CD4-positive, alpha-beta memory T cell (primary cell): Measurements from ENCODE around the gene MTREX. TPM values are rescaled to one million over a fixed set of nuclear protein-coding genes. Genes with fewer than 3 reads are reported as not detected.

Experiments
- CTCF ChIA-PET: fragments of 350-600 bp; sonication (Branson Sonifier 250); formaldehyde crosslinking; loops from one replicate; lab custom pipeline; 2021; ENCODE audit warnings: inconsistent platforms; ENCODE audit not compliant: partially characterized antibody; lab: Charles Lee
- POLR2A ChIA-PET: fragments of 350-600 bp; sonication (Branson Sonifier 250); formaldehyde crosslinking; loops from one replicate; lab custom pipeline; 2021; ENCODE audit not compliant: partially characterized antibody; lab: Charles Lee
- DNase-seq, 5 donors: peaks; one replicate each; pipeline versions ENCODE4 v3.0.0 to v3.0.0-alpha.2; 2020 to 2022; ENCODE audit warnings: mixed read lengths in 1 of 5
- H3K27ac ChIP-seq: one replicate; pipeline ENCODE4 v1.7.0; 2013; ENCODE audit warnings: low read depth, low read length
- H3K27me3 ChIP-seq: 2 replicates; pipeline ENCODE4 v1.7.0; 2013; ENCODE audit warnings: mild to moderate bottlenecking, low read length, moderate library complexity; ENCODE audit not compliant: insufficient read depth
- H3K36me3 ChIP-seq: 2 replicates; pipeline ENCODE4 v1.7.0; 2013; ENCODE audit warnings: mild to moderate bottlenecking, low read length, moderate library complexity; ENCODE audit not compliant: insufficient read depth
- H3K4me1 ChIP-seq: 2 replicates; pipeline ENCODE4 v1.7.0; 2013; ENCODE audit warnings: mild to moderate bottlenecking, low read length, moderate library complexity; ENCODE audit not compliant: insufficient read depth
- H3K4me3 ChIP-seq, 2 donors: one replicate each; pipeline ENCODE4 v1.7.0; 2013; ENCODE audit warnings: low read length in 2 of 2, mild to moderate bottlenecking in 1 of 2
- H3K9me3 ChIP-seq, 2 donors: one replicate each; pipeline ENCODE4 v1.7.0; 2013; ENCODE audit warnings: low read length in 2 of 2, control low read depth in 1 of 2; ENCODE audit not compliant: control insufficient read depth in 1 of 2
- H3K27ac Mint-ChIP-seq, 7 donors: one replicate each; pipeline ENCODE4 v1.8.0; 2020 to 2021; ENCODE audit warnings: mixed read lengths in 7 of 7, mild to moderate bottlenecking in 6 of 7, inconsistent platforms in 3 of 7, moderate library complexity in 3 of 7
- H3K27me3 Mint-ChIP-seq, 2 donors: one replicate each; pipeline ENCODE4 v1.8.0; 2020 to 2021; ENCODE audit warnings: mixed read lengths in 2 of 2
- H3K36me3 Mint-ChIP-seq, 2 donors: one replicate each; pipeline ENCODE4 v1.8.0; 2020 to 2021; ENCODE audit warnings: mixed read lengths in 2 of 2, inconsistent platforms in 1 of 2, mild to moderate bottlenecking in 1 of 2
- H3K4me1 Mint-ChIP-seq, 4 donors: one replicate each; pipeline ENCODE4 v1.8.0; 2020 to 2021; ENCODE audit warnings: mixed read lengths in 4 of 4, mild to moderate bottlenecking in 1 of 4
- H3K4me3 Mint-ChIP-seq, 8 donors: one replicate each; pipeline ENCODE4 v1.8.0; 2020 to 2021; ENCODE audit warnings: mixed read lengths in 8 of 8, mild to moderate bottlenecking in 7 of 8, moderate library complexity in 6 of 8, inconsistent platforms in 3 of 8
- H3K9me3 Mint-ChIP-seq, 8 donors: one replicate each; pipeline ENCODE4 v1.8.0; 2020 to 2021; ENCODE audit warnings: mixed read lengths in 8 of 8, mild to moderate bottlenecking in 5 of 8, inconsistent platforms in 3 of 8, moderate library complexity in 1 of 8
- intact Hi-C: fragments of 100-400 bp; cut with micrococcal nuclease; formaldehyde crosslinking; loops from one replicate; pipeline ENCODE4 v1.15.1; 2023
- polyA plus RNA-seq, 2 donors: library from polyadenylated mRNA; unstranded; fragments of 300-500 nt; fragmentation: Illumina TruSeq; gene quantifications; one replicate each; pipeline ENCODE4 v1.2.3, GENCODE V29; 2021
- total RNA-seq, 2 experiments: library from RNA; stranded (reverse); gene quantifications; one replicate each; pipeline ENCODE4 v1.2.3, GENCODE V29; 2021

The MTREX gene
- total and polyA plus RNA-seq, 4 experiments from 2014 or later, result 28.8 to 82.2 (median 55.4) TPM

DNA sequence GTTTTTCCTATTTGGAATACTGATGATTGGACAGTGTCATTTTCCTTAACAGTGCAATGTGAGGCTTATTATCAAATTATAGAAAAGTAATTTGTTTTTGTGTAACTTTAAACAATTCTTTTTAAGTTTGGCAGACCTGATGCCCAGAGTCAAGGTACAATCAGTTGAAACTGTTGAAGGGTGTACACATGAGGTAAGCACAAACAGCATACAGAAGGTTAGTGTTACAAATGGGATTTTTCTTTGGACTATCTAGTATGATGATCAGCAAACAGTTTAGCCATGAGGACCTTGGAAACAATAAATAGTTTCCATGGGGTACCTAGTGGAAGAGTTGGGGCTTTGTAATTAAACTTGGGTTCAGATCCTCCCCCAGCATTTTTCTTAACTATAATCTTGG lies 16.2 kb downstream of the MTREX start:
- H3K27ac ChIP-seq, result no peak overlapping the region
- no peak overlapping the region for H3K4me3 ChIP-seq
- Mint-ChIP-seq H3K4me1 (peaks cover 24 to 30% (median 24%) of the 10 kb centered on the region in 4 donors), H3K36me3 (peaks cover 22 to 34% of the 10 kb centered on the region in 2 donors), H3K27me3 (no peaks in the 10 kb centered on the region), H3K27ac (no peak overlapping the region), H3K9me3 (no peaks in the 10 kb centered on the region), H3K4me3 (no peak overlapping the region)
- POLR2A ChIA-PET, result interaction anchor here (0.9 kb wide), 1 partner anchor 16 kb away, joined by 4 read pairs; the partner anchor contains the start of genes DHX29 and MTREX
- intact Hi-C loops, result no loop called here
- peaks cover 14% of the 10 kb centered on the region for H3K4me1 ChIP-seq
- DNase-seq, result no peak
- CTCF ChIA-PET, result interaction anchor here (0.8 to 1.1 kb wide), 2 partner anchors 13 to 368 kb away, joined by 3 read pairs; no protein-coding TSS in a partner anchor
- H3K27me3 ChIP-seq, result no peaks in the 10 kb centered on the region
- no peaks in the 10 kb centered on the region for H3K9me3 ChIP-seq
- H3K36me3 ChIP-seq, result peaks cover 4% of the 10 kb centered on the region

DNA sequence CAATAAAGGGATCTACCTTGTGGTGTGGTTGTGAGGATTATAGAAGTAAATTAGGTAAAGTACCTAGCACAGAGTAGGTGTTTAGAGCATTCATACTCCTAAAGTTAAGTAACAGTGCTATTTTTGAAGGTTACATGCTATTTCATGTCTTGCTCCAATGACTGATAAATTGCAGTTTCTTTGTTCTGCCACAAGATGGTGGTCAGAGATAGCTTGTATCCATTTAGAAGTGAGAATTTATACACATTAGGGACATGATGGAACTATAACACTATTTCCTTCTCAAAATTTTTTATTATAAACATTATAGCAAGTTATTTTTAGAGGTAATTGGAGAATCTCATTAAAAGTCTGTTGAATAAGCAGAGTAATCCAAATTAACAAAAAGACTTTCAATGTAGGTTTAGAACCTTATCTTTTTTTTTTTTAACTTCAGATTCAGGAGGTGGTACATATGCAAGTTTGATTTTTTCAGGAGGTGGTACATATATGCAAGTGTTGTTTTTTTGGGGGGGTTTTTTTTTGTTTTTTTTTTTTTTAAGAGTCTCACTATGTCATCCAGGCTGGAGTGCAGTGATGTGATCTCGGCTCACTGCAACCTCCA lies 17.1 kb downstream of the MTREX start:
- Mint-ChIP-seq H3K4me1 (peaks cover 19 to 36% (median 23%) of the 10 kb centered on the region in 4 donors), H3K9me3 (no peaks in the 10 kb centered on the region), H3K27ac (no peak overlapping the region), H3K27me3 (no peaks in the 10 kb centered on the region), H3K36me3 (peaks cover 30 to 42% of the 10 kb centered on the region in 2 donors), H3K4me3 (no peak overlapping the region)
- no peak overlapping the region for H3K4me3 ChIP-seq
- no peaks in the 10 kb centered on the region for H3K9me3 ChIP-seq
- intact Hi-C loops, result loop anchor here (5.0 kb wide), 1 partner anchor 367 kb away; no protein-coding TSS in a partner anchor
- ChIA-PET CTCF (interaction anchor here (1.0 to 1.4 kb wide), 2 partner anchors 17 to 367 kb away, joined by 3 read pairs; partner anchors contain the start of genes DHX29 and MTREX), POLR2A (interaction anchor here (2.3 kb wide), 1 partner anchor 17 kb away, joined by 9 read pairs; the partner anchor contains the start of genes DHX29 and MTREX)
- H3K36me3 ChIP-seq, result peaks cover 10% of the 10 kb centered on the region
- no peaks in the 10 kb centered on the region for H3K27me3 ChIP-seq
- peaks cover 14% of the 10 kb centered on the region for H3K4me1 ChIP-seq
- peak in 4 of 5 donors; percentile 23 to 46 (median 36) for DNase-seq
- H3K27ac ChIP-seq, result no peak overlapping the region

DNA sequence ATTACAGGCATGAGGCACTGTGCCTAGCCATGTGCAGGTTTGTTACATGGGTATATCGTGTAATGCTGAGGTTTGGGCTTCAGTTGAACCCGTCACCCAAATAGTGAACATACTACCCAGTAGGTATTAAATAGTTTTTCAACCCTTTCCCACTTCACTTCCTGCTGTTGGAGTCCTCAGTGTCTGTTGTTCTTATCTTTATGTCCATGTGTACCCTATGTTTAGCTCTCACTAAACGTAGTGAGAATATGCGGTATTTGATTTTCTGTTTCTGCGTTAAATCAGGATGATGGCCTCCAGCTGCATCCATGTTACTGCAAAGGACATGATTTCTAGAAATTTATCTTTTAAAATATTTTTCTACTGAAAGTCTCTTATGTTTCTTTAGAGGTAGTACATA lies 17.8 kb downstream of the MTREX start:
- no peaks in the 10 kb centered on the region for H3K9me3 Mint-ChIP-seq
- intact Hi-C loops, result loop anchor here (5.0 kb wide), 1 partner anchor 367 kb away; no protein-coding TSS in a partner anchor
- no peak for DNase-seq
- no peaks in the 10 kb centered on the region for H3K27me3 ChIP-seq
- H3K36me3 Mint-ChIP-seq, result peaks cover 37 to 47% of the 10 kb centered on the region in 2 donors
- H3K4me1 Mint-ChIP-seq, result peaks cover 21 to 43% (median 26%) of the 10 kb centered on the region in 4 donors
- peaks cover 14% of the 10 kb centered on the region for H3K4me1 ChIP-seq
- H3K27me3 Mint-ChIP-seq, result no peaks in the 10 kb centered on the region
- H3K27ac Mint-ChIP-seq, result no peak overlapping the region
- H3K4me3 ChIP-seq, result no peak overlapping the region
- peaks cover 12% of the 10 kb centered on the region for H3K36me3 ChIP-seq
- H3K9me3 ChIP-seq, result no peaks in the 10 kb centered on the region
- H3K4me3 Mint-ChIP-seq, result no peak overlapping the region
- ChIA-PET CTCF (interaction anchor here (1.4 kb wide), 1 partner anchor 366 kb away, joined by 3 read pairs; no protein-coding TSS in a partner anchor), POLR2A (interaction anchor here (2.3 kb wide), 1 partner anchor 18 kb away, joined by 9 read pairs; the partner anchor contains the start of genes DHX29 and MTREX)
- H3K27ac ChIP-seq, result no peak overlapping the region

DNA sequence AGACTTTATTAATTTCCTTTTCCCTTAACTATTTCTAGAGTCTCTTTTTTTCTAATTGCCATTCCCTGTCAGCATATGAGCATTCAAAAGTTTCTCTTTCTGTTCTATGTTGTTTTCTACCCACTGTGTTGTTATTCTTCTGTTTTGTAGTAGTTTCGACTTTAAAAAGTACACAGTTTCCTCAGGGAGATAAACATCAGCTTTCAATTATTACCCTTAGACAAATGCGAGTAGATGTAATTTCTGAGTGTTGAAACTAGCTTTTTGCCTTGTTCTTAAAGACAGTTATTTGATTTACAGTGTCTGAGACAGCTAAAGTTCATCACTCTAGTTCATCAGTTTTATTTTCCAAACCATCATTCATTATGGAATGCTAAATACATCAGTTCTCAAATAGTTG lies 19.5 kb downstream of the MTREX start:
- peak overlapping the region in 5 of 7 donors; percentile 5 to 88 (median 63) for H3K27ac Mint-ChIP-seq
- H3K27me3 ChIP-seq, result no peaks in the 10 kb centered on the region
- intact Hi-C loops, result loop anchor here (5.0 kb wide), 1 partner anchor 365 kb away; no protein-coding TSS in a partner anchor
- CTCF ChIA-PET, result no interaction called here
- H3K4me1 Mint-ChIP-seq, result peaks cover 23 to 39% (median 26%) of the 10 kb centered on the region in 4 donors
- peak overlapping the region in 2 of 8 donors; percentile 21 to 43 for H3K4me3 Mint-ChIP-seq
- H3K4me1 ChIP-seq, result peaks cover 14% of the 10 kb centered on the region
- peaks cover 17% of the 10 kb centered on the region for H3K36me3 ChIP-seq
- H3K9me3 ChIP-seq, result no peaks in the 10 kb centered on the region
- H3K27ac ChIP-seq, result no peak overlapping the region
- H3K4me3 ChIP-seq, result no peak overlapping the region
- H3K36me3 Mint-ChIP-seq, result peaks cover 48 to 59% of the 10 kb centered on the region in 2 donors
- DNase-seq, result no peak
- H3K9me3 Mint-ChIP-seq, result no peaks in the 10 kb centered on the region
- no peaks in the 10 kb centered on the region for H3K27me3 Mint-ChIP-seq
- POLR2A ChIA-PET, result no interaction called here

DNA sequence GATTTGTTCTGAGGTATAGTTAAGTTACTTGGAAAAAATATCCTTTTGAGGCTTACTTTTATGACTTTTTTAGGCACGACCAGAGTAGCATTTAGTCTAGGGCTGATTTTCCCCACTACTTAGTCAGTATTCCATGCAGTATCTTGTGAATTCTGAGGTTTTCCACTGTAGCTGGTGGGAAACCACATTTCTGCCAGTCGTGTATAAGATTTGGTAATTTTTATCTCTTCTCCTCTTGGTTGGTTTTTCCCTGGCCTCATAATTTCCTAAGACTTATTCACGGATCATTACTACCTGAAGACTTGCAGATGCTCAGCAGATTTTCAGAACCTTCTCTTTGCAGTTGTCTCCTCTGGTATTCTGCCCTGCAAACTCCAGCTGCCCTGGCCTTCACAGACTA lies 23.5 kb downstream of the MTREX start:
- Mint-ChIP-seq H3K4me3 (no peak overlapping the region), H3K4me1 (peaks cover 25 to 42% (median 28%) of the 10 kb centered on the region in 4 donors), H3K36me3 (peaks cover 57 to 67% of the 10 kb centered on the region in 2 donors), H3K9me3 (no peaks in the 10 kb centered on the region), H3K27me3 (no peaks in the 10 kb centered on the region), H3K27ac (peak overlapping the region in 1 of 7 donors; percentile 29)
- Histone ChIP-seq H3K27me3 (no peaks in the 10 kb centered on the region), H3K9me3 (no peaks in the 10 kb centered on the region), H3K36me3 (peaks cover 21% of the 10 kb centered on the region), H3K4me1 (peaks cover 19% of the 10 kb centered on the region), H3K4me3 (no peak overlapping the region), H3K27ac (no peak overlapping the region)
- intact Hi-C loops, result loop anchor here (10.0 kb wide), 1 partner anchor 1233 kb away; no protein-coding TSS in a partner anchor
- ChIA-PET CTCF (no interaction called here), POLR2A (no interaction called here)
- DNase-seq, result no peak

DNA sequence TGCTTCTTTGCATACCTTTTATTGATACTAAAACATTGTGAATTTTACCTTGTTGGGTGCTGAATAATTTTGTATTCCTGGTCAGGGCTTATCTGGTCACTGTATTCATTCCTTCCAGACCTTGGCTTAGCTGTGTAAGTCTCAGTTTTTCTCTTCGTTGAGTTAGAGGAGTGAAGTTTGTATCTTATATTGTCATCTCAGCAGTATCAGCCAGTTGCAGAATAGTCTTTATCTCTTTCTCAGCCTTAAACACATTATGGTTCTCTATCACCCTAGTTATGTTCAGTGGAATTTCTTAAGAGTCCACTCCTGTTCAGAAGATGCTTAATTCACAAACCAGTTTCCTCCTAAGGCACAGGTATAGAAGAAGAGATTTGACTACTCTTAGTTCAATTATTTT lies 25.2 kb downstream of the MTREX start:
- Mint-ChIP-seq H3K9me3 (no peaks in the 10 kb centered on the region), H3K4me1 (peaks cover 21 to 36% (median 26%) of the 10 kb centered on the region in 4 donors), H3K4me3 (no peak overlapping the region), H3K36me3 (peaks cover 47 to 68% of the 10 kb centered on the region in 2 donors), H3K27me3 (no peaks in the 10 kb centered on the region), H3K27ac (no peak overlapping the region)
- no peak overlapping the region for H3K27ac ChIP-seq
- ChIA-PET POLR2A (no interaction called here), CTCF (no interaction called here)
- no peak for DNase-seq
- no peaks in the 10 kb centered on the region for H3K9me3 ChIP-seq
- no peak overlapping the region for H3K4me3 ChIP-seq
- intact Hi-C loops, result loop anchor here (10.0 kb wide), 1 partner anchor 1232 kb away; no protein-coding TSS in a partner anchor
- H3K4me1 ChIP-seq, result peaks cover 14% of the 10 kb centered on the region
- H3K36me3 ChIP-seq, result peaks cover 21% of the 10 kb centered on the region
- H3K27me3 ChIP-seq, result no peaks in the 10 kb centered on the region

DNA sequence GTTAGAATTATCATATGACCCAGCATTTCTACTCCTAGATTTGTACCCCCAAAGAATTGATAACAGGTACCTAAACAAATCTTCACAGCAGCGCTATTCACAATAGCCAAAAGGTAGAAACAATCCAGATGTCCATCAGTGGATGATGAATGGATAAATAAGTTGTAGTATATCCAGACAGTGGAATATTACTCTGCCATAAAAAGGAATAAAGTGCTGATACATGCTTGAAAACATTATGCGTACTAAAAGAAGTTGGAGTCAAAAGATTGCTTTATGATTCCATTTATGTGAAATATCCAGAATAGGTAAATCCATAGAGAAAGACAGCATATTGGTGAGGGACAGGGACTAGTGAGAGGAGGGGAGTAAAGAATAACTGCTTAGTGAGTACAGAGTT lies 26.0 kb downstream of the MTREX start:
- H3K27ac Mint-ChIP-seq, result peak overlapping the region in 3 of 7 donors; percentile 16 to 73 (median 35)
- Histone ChIP-seq H3K4me3 (no peak overlapping the region), H3K27me3 (no peaks in the 10 kb centered on the region), H3K36me3 (peaks cover 18% of the 10 kb centered on the region), H3K4me1 (peaks cover 21% of the 10 kb centered on the region), H3K27ac (no peak overlapping the region), H3K9me3 (no peaks in the 10 kb centered on the region)
- no peak for DNase-seq
- peaks cover 28 to 39% (median 32%) of the 10 kb centered on the region in 4 donors for H3K4me1 Mint-ChIP-seq
- intact Hi-C loops, result loop anchor here (10.0 kb wide), 1 partner anchor 1231 kb away; no protein-coding TSS in a partner anchor
- POLR2A ChIA-PET, result no interaction called here
- H3K27me3 Mint-ChIP-seq, result no peaks in the 10 kb centered on the region
- CTCF ChIA-PET, result no interaction called here
- H3K4me3 Mint-ChIP-seq, result no peak overlapping the region
- no peaks in the 10 kb centered on the region for H3K9me3 Mint-ChIP-seq
- H3K36me3 Mint-ChIP-seq, result peaks cover 43 to 68% of the 10 kb centered on the region in 2 donors
